ENCODE measurements around the gene MT1F. TPM values are rescaled to one million over a fixed set of nuclear protein-coding genes. Genes with fewer than 3 reads are reported as not detected.
A peak's percentile ranks its signal among the peaks of the same experiment; 100 is the strongest.

MT1F gene
- total and polyA plus RNA-seq, 9 of the 15 experiments (the other 6 are each of a cell fraction or from before 2014, with no cell fraction given): 0.18 to 0.68 (median 0.29) TPM; not detected in 5

GRCh38 chr16:56608043-56608875 lies 49.5 kb upstream of the MT1F start, which contains the start of gene MT2A (continued):
- TF ChIP-seq MGA (IDR thresholded peaks at IDR 0.05) (peak; percentile 41; the same call in 1 of the 2 replicates), CBX1 (IDR thresholded peaks at IDR 0.05; ENCODE audit: low read depth) (peak; percentile 90), ZNF785 (CRISPR knock-in tag; IDR thresholded peaks at IDR 0.05) (no peak), ZC3H11A (IDR thresholded peaks at IDR 0.05; ENCODE audit: low read depth, low read length) (peak; percentile 99), XRCC3 (IDR thresholded peaks at IDR 0.05) (no peak), CREB5 (CRISPR knock-in tag; IDR thresholded peaks at IDR 0.05) (no peak), ZNF444 (CRISPR knock-in tag; IDR thresholded peaks at IDR 0.05) (no peak), KDM1A (IDR thresholded peaks at IDR 0.05) (peak in 1 of 2 experiments; percentile 94; a peak in 2 of 4 replicates), NCOA1 (IDR thresholded peaks at IDR 0.05; ENCODE audit: low read depth) (no peak), ZNF778 (CRISPR knock-in tag; IDR thresholded peaks at IDR 0.05) (no peak), NR2F6 (CRISPR knock-in tag; IDR thresholded peaks at IDR 0.05) (no peak)
